KBM-7 (cell line): ENCODE data around the gene OPN1SW.
A peak's percentile ranks its signal among the peaks of the same experiment; 100 is the strongest.

Experiments
- DNase-seq: peaks from one replicate; pipeline ENCODE4 v3.0.0-alpha.2; 2015
- in situ Hi-C: fragments of 300-500 bp; cut with MboI; formaldehyde crosslinking; loops from 2 replicates; pipeline ENCODE4 v1.14.3; 2020; ENCODE audit warnings: low sequenced_read_pairs, low pct_unique_long_range_greater_than_20kb, mixed read lengths

The OPN1SW gene

DNA sequence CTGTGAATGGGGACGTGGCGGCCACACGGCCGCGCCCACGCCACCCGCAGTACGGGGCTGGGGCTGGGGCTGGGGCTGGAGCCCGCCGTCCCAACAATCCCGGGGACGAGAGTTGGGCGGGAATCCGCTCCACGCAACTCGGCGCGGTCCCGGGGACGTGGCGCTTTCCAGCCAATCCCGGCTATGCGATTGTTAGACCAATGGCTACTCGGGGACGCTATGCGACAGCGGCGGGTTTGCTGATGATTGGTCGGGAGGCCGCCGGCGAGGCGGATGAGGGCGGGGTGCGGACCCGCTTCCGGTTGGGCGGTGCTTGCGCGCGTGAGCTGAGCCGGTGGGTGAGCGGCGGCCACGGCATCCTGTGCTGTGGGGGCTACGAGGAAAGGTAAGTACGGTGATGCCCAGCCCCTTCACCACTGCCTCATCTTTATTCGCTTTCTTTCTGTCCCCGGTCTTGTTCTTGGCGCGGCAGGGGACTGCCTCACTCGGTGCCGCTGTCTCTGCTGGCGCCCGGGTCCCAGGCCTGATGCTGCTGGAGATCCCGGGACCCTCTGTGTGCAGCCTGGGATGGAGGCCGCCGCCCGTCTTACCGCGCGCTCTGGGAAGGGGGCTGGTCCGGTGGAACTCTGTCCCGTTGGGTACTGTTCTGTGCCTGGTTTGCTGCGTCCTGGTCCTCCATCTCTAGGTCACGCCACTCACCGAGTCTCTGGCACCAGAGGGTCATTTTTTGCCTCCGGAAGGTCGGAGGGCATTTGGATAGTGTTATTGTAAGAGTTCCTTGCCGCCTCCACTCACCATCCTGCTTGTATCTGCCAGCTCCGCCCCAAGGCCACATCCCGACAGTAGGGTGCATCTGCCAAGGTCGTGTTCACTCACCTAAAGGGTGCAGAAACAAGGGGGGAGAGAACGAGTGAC, 36.3 kb downstream of the OPN1SW start, which contains the start of gene CALU:
Gene CALU, plus strand, starts transcription at position 312 of the 915 bp plus-strand sequence. CDS start 9,225 bp downstream, outside the sequence.
- in situ Hi-C loops, result no loop called here
- DNase-seq, result peak; percentile 96

DNA sequence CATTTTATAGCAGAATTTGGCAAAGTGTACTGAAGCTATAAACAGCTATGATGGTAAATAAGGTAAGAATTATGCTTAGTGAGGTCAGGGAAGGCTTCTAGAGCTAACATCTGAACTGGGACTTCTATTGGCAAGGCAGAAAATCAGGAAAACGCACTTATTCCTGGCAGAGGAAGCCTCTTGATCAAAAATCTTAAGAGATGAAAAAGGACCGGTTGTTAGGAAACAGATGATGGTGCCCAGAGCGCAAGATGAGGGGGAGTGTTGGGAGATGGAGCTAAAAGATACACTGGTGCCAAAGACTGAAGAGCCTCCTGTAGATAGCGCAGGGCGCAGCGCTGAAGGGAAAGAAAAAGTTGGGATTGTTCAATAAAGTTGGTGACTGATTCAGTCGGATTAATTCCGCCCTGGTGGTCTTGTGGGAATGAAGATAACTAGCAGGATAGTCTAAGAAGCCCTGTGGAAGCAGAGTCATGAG, 37.0 kb downstream of the OPN1SW start:
- in situ Hi-C loops, result no loop called here
- DNase-seq, result no peak

DNA sequence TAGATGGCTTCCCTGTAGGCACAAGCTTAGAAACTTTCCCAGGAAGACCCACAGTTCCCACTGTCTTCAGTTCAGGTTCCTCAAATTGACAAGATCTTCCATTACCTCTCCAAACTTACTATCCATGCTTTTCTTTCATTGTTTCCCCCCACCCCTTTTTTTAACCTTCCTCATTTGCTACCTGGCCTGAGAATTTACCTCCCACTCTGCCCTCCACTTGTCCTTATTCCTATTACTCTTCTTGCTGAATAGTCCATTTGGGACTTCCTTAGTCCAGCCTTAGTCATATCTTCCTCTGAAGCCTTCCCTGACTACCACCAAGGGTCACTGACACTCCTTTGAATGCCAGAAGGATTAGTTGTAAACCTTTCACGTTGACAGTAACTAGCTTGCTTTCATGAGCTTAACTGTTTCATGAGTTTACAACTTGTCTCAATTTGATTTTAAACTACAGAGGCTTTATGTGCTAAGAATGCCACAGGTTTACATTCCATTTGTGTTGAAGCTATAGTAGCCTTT, 37.7 kb downstream of the OPN1SW start:
- in situ Hi-C loops, result no loop called here
- DNase-seq, result no peak

DNA sequence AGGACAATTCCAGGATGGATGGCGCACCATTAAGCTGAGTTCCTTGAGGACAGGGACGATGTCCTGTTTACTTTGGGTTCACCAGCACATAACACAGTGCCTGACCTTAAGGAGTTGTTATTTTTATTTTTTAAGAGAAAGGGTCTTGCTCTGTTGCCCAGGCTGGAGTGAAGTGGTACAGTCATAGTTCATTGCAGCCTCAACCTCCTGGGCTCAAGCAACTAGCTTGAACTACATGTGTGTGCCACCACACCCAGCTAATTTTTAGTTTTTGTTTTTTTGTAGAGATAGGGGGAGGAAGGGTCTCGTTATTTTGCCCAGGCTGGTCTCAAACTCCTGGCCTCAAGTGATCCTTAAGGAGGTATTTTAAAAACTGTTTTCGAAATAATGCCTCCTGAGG, 38.2 kb downstream of the OPN1SW start:
- DNase-seq, result no peak
- in situ Hi-C loops, result no loop called here

DNA sequence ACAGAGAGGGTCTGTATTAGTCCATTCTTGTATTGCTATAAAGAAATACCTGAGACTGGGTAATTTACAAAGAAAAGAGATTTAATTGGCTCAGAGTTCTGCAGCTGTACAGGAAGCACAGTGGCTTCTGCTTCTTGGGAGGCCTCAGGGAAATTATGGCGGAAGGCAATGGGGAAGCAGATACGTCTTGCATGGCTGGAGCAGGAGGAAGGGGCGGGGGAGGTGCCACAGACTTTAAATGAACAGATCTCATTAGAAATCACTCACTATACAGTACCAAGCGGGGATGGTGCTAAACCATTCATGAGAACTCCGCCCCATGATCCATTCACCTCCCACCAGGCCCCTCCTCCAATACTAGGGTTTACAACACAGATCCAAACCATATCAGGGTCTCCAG, 40.2 kb downstream of the OPN1SW start:
- DNase-seq, result peak; percentile 87
- in situ Hi-C loops, result no loop called here

DNA sequence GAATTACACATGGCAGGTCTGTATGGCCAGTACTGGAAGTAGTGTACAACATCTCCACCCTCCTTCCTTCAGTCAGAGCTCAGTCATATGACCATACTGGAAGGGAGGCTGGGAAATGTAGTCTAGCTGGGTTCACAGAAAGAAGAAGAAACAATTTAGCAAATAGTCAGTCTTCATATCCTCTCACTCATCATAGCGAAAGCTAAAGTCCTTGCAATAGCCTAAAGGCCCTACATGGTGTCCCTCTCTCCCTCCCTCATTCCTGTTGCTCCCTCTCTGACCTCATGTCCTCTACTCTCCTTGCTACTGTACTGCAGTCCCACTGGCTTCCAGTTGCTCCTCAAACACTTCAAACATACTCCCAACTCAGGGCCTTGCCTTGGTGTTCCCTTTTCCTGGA, 40.7 kb downstream of the OPN1SW start:
- in situ Hi-C loops, result no loop called here

DNA sequence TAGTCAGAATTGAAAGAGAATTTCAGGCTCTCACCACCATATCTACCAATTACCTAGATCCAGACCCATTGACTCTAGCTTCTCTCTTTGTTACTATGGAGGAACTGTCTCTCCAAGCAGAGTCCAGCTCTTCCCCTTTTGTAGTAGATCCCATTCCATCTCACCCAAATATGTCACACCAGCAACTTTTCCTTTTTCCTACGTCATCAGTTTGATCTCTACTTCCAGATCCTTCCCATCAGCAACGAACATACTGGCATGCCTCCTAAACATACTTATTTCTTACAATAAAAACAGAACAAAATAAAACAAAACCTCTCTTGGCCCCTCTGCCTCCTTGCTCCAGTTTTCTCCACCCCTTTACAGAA, 42.3 kb downstream of the OPN1SW start:
- in situ Hi-C loops, result no loop called here
- no peak for DNase-seq

More for the DNA sequence above, 40.7 kb downstream of the OPN1SW start:
- DNase-seq, result peak; percentile 32

DNA sequence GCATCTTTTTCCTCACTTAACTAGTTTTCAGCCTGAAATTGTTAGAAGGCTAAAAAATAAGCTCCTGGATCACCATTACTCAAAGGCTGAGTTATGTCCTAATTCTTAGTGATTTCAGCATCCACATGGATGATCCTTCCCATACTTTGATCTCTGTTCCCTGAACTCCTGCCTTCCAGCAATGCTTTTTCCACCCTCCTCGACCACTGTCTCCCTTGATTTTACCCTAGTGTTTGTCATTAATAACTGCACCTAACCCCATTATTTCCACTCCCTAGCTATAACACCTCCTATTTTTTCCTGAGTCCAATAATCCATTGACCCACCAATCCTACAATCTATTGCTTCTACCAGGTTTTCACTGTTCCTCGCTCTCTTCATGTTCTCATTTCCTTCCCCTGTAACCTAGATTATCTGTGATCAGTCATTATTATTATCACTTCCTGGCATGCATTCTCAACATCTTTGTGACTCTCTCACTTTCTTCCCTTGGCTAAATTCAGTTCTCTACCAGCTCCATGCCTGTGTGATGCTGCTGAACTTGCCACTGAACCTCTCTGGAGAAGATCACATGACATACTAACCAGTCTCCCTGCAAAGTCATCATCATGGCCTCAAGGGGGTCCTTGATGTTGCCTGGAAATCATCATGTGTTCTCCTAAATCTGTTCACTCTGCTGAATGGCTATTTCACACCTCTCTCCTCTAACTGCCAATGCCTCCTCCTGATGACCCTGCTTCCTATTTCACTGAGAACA, 42.9 kb downstream of the OPN1SW start:
- no peak for DNase-seq
- in situ Hi-C loops, result no loop called here

DNA sequence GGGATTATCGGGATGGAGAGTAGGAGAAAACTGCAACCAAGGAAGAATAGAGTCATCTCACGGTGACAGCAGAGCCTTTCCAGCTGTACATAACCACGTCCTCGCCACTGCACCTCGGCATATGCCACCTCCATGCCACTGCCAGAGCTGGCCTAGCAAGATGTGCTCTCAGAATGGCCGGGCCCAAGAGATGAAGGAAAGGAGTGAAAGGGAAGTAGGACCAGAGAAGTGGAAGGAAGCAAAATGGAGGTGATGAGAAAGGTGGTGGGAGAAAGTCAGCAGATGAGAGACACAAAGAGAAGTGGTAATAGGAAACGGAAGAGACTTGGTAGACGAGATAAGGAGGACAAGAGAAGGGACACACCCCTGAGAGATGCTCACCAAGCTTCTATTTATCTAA, 44.4 kb downstream of the OPN1SW start:
- in situ Hi-C loops, result no loop called here
- DNase-seq, result no peak

DNA sequence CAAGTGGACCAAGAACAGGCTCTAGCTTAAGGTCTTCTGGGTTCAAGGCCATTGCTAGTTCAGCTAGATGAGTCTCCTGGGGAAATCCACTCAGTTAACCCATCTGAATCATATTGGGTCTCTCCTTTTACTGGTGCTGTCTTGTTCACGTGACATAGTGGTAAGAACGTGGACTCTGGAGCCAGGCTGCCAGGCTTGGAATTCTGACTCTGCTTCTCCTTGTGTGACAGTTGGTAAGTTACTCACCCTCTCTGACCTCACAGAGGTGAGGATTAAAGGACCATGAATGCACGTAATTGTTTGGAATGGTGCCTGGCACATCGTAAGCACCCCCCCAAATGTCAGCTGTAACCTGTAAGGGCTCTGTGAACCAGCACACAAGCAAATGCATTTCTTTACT, 46.1 kb downstream of the OPN1SW start:
- DNase-seq, result no peak
- in situ Hi-C loops, result no loop called here

DNA sequence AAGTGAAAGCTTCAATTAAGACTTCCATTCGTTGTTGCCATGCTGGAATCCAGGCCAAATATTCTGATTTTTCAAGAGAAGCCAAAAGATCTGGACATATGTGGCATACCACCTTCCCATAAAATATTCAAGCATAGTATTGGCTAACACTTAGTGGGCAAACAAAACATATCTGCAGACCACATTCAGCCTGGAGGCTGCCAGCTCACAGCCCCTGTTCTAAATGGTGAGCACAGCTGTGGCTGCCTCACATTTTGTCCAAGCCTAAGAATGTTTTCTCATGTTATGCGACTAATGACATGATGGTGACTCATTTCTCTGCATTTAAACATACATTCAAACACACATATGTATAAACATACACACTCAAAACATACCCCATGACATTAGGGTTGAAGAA, 47.0 kb downstream of the OPN1SW start:
- in situ Hi-C loops, result no loop called here
- no peak for DNase-seq

DNA sequence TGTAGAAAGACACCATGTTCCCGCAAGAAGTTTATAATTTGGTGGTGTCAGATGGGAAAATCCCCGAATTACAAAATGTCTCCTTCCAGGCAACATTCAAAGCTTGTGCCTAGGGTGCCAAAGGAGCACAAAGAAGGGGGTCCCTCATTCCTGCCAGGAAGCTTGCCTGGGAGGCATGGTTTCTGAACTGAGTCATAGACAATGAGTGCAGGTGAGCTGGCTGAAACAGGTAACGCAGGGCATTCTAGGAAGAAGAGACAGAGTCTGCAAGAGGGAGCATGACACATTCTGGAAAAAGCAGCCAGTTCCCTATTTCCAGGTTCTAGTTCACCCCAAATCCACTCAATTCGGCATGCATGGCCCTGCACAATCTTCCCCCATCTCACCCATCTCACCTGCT, 48.4 kb downstream of the OPN1SW start:
- in situ Hi-C loops, result no loop called here
- DNase-seq, result no peak

DNA sequence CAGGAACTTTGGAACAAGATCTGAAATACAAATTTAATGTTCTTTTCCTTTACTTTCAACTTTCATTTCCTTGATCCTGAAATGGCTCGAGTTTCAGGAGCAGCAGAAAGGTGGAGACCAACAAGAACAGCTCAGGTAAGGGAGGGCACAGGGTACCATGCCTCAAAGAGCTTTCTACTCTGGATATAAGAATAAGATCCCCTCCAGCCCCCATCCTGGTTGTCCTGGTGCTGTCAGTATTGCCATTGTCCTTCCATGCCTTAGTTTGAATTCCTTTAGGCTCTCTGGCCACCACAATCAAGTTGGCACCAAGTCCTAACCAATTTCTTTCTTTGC, 48.9 kb downstream of the OPN1SW start:
- no peak for DNase-seq
- in situ Hi-C loops, result no loop called here

DNA sequence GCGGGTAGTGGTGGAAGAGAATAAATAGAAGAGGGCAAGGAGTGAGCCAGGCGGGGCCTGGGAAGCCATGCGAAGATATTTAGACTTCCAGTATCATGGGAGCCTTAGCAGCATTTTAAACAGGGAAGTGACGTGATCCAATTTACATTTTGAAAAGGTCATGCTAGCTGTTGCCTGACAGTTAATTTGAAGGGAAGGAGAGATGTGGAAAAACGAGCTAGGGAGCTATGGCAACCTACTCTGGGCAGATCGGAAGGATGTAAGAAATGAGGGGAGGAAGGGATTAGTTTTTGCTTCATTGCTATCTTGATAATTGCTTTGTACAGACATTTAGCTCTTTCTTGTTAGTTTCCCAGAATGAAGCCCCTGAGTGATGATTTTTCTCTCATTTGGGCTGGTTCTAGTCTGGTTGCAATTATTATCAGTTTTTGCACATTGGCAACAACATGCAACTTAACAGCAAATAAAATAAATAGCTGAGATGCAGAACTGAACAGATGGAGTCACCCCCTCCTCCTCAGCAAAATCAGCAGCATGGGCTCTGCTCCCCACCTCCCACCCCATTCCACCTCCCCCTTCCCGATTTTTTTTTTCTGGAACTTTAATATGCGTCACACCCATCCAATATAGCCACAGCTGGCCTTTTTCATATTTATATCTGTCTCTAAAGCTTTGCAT, 49.4 kb downstream of the OPN1SW start:
- DNase-seq, result no peak
- in situ Hi-C loops, result no loop called here

DNA sequence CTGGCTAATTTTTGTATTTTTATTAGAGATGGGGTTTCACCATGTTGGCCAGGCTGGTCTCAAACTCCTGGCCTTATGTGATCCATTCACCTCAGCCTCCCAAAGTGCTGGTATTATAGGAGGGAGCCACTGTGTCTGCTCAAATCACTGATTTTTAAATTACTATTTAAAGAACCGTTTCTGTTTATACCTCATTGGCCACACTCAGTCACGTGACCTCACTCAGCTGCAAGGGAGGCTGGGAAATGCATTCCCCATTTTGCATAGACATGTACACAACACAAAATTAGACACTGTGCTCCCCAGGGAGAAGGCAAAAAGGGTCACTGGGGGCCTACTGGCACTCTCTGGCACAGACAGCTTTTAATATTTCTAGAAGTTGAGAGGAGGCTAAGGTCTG, 50.1 kb downstream of the OPN1SW start:
- in situ Hi-C loops, result no loop called here
- no peak for DNase-seq

DNA sequence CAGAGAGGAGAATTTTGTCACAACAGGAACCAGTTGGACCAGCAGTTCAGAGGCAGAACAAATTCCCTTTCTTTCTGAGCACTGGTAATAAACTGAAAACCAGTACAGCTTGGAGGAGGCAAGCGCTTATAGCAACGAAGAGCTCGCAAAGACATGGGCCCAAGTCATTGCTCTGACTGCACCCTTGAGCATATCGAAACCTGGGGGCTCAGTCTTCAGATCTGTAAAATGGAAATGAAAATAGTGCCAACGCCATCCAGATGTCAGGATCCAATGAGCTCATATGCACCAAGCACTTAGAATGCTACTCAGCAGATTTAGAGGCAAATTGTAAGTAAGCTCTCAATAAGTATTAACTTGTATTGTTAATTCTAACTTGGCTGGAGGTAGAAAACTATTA, 50.9 kb downstream of the OPN1SW start:
- in situ Hi-C loops, result no loop called here
- DNase-seq, result no peak
